Peyer's patch (tissue), 4 donors: ENCODE data around the gene LRRC28. TPM values are rescaled to one million over a fixed set of nuclear protein-coding genes. Genes with fewer than 3 reads are reported as not detected.

Experiments
- DNase-seq, 3 donors: peaks; one replicate each; pipeline ENCODE4 v3.0.0-alpha.2; 2017 to 2019
- H3K27ac ChIP-seq, 4 donors: fragments of 200-600 bp; sonication (generic); one replicate each; pipeline ENCODE4 v1.5.1; 2016 to 2019
- H3K27me3 ChIP-seq, 2 donors: fragments of 200-600 bp; sonication (generic); one replicate each; pipeline ENCODE4 v1.5.1; 2019
- H3K36me3 ChIP-seq, 3 donors: fragments of 200-600 bp; sonication (generic); one replicate each; pipeline ENCODE4 v1.5.1; 2016 to 2019
- H3K4me1 ChIP-seq, 4 donors: fragments of 200-600 bp; sonication (generic); one replicate each; pipeline ENCODE4 v1.5.1; 2016 to 2019
- H3K4me3 ChIP-seq, 4 donors: fragments of 200-600 bp; sonication (generic); 1 replicate in 3 of 4; 2 replicates in 1 of 4; pipeline ENCODE4 v1.5.1; 2016 to 2019; ENCODE audit warnings: mild to moderate bottlenecking in 1 of 4
- H3K9me3 ChIP-seq, 4 donors: fragments of 200-600 bp; sonication (generic); one replicate each; pipeline ENCODE4 v1.5.1; 2016 to 2019; ENCODE audit warnings: mild to moderate bottlenecking in 1 of 4
- CTCF ChIP-seq, 6 experiments: fragments of 450-650 bp in 4 of 6; fragments of 200-600 bp in 2 of 6; sonication (generic) in 1 of 6; IDR thresholded peaks; one replicate each; pipeline ENCODE4 v1.5.1; 2017 to 2019; ENCODE audit warnings: antibody characterized with exemption in 6 of 6, mild to moderate bottlenecking in 3 of 6, moderate library complexity in 1 of 6
- POLR2A ChIP-seq, 2 donors: fragments of 450-650 bp; IDR thresholded peaks; one replicate each; pipeline ENCODE4 v1.5.1; 2017; ENCODE audit warnings: antibody characterized with exemption in 2 of 2, mild to moderate bottlenecking in 2 of 2, moderate library complexity in 2 of 2
- total RNA-seq, 4 donors: library from RNA; depleted of rRNA; stranded (reverse); fragments of >200 nt; gene quantifications; one replicate each; pipeline ENCODE4 v1.1.0, GENCODE V29; 2016

The LRRC28 gene
- total RNA-seq, 4 donors from 2014 or later, result 62.7 to 197 (median 157) TPM

- H3K9me3 ChIP-seq, result no peaks in the 10 kb centered on the region
- no peak overlapping the region for H3K27ac ChIP-seq
- no peak overlapping the region for H3K4me3 ChIP-seq
- no peaks in the 10 kb centered on the region for H3K27me3 ChIP-seq
- DNase-seq, result no peak
- H3K36me3 ChIP-seq, result no peaks in the 10 kb centered on the region
- TF ChIP-seq POLR2A (IDR thresholded peaks at IDR 0.05) (no peak), CTCF (IDR thresholded peaks at IDR 0.05) (no peak)
- H3K4me1 ChIP-seq, result no peaks in the 10 kb centered on the region
These were observed 55.5 kb downstream of the LRRC28 start for GRCh38 chr15:99306694-99307338.

GRCh38 chr15:99307735-99308134, 56.5 kb downstream of the LRRC28 start:
- DNase-seq, result no peak
- Histone ChIP-seq H3K27ac (no peak overlapping the region), H3K9me3 (peaks cover 0 to 1% (median 0%) of the 10 kb centered on the region in 4 donors), H3K27me3 (no peaks in the 10 kb centered on the region), H3K4me1 (no peaks in the 10 kb centered on the region), H3K36me3 (no peaks in the 10 kb centered on the region), H3K4me3 (no peak overlapping the region)
- TF ChIP-seq POLR2A (IDR thresholded peaks at IDR 0.05), result no peak
- no peak for TF ChIP-seq CTCF (IDR thresholded peaks at IDR 0.05)

- Histone ChIP-seq H3K4me1 (no peaks in the 10 kb centered on the region), H3K27ac (no peak overlapping the region), H3K9me3 (peaks cover 0 to 6% (median 0%) of the 10 kb centered on the region in 4 donors), H3K4me3 (no peak overlapping the region), H3K36me3 (no peaks in the 10 kb centered on the region), H3K27me3 (no peaks in the 10 kb centered on the region)
- no peak for DNase-seq
- no peak for TF ChIP-seq POLR2A (IDR thresholded peaks at IDR 0.05)
- no peak for TF ChIP-seq CTCF (IDR thresholded peaks at IDR 0.05)
These were observed 59.5 kb downstream of the LRRC28 start for GRCh38 chr15:99310745-99311144.

- H3K27me3 ChIP-seq, result no peaks in the 10 kb centered on the region
- H3K36me3 ChIP-seq, result no peaks in the 10 kb centered on the region
- no peak for DNase-seq
- no peak overlapping the region for H3K4me3 ChIP-seq
- TF ChIP-seq POLR2A (IDR thresholded peaks at IDR 0.05), result no peak
- TF ChIP-seq CTCF (IDR thresholded peaks at IDR 0.05), result no peak
- peaks cover 0 to 6% (median 0%) of the 10 kb centered on the region in 4 donors for H3K9me3 ChIP-seq
- H3K27ac ChIP-seq, result no peak overlapping the region
- no peaks in the 10 kb centered on the region for H3K4me1 ChIP-seq
These were observed 60.9 kb downstream of the LRRC28 start for GRCh38 chr15:99312228-99312627.

- Histone ChIP-seq H3K9me3 (peaks cover 0 to 6% (median 0%) of the 10 kb centered on the region in 4 donors), H3K27me3 (no peaks in the 10 kb centered on the region), H3K36me3 (no peaks in the 10 kb centered on the region), H3K27ac (no peak overlapping the region), H3K4me3 (no peak overlapping the region), H3K4me1 (no peaks in the 10 kb centered on the region)
- TF ChIP-seq POLR2A (IDR thresholded peaks at IDR 0.05) (no peak), CTCF (IDR thresholded peaks at IDR 0.05) (no peak)
- no peak for DNase-seq
These were observed 61.5 kb downstream of the LRRC28 start for GRCh38 chr15:99312794-99313193.
